Stimulated activated CD4-positive, alpha-beta T cell treated with anti-CD3 and anti-CD28 coated beads, Interleukin-4, amount 100 ng/mL, for 4 hours (primary cell): Measurements from ENCODE around the gene ZNF197.
"Not testable (repeated sequence)": the region's sequence is repeated elsewhere in the genome, so short reads cannot be mapped to it uniquely, and the experiment has no call there.

Experiments used
- DNase-seq, 2 experiments: peaks; one replicate each; pipeline ENCODE4 v3.0.0-alpha.2; 2020

Gene ZNF197

GRCh38 chr3:44624749-44625480 lies at the start of gene ZNF197:
TSS of gene ZNF197 (plus strand) at chr3:44625036. CDS start at chr3:44629155, 4,119 bp downstream.
- peak; percentile 49 to 55 for DNase-seq

DNA sequence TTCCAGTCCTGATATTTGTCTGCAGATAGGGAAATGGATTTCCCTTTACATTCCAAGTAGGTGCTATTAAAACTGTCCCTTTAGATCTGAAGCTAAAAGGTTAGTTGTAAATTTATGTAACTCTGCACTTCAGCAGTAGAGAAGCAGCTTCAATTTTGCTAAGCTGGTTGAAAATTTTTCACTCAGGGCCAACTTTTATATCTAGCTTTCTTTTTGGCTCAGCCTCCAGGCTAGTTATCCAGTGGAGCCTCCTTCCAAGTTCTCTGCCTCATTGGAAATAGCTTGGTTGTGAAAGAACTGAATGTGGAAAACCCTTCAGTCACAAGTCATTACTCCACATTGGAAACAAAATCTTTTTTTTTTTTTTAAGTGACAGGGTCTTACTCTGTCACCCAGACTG lies 48.2 kb upstream of the ZNF197 start:
- DNase-seq = no peak

- not testable (repeated sequence) for DNase-seq
Observed at GRCh38 chr3:44577354-44577952, 47.4 kb upstream of the ZNF197 start.

- not testable (repeated sequence) for DNase-seq
Observed at GRCh38 chr3:44578316-44578715, 46.5 kb upstream of the ZNF197 start.

- DNase-seq = not testable (repeated sequence)
Observed at GRCh38 chr3:44578924-44579515, 45.8 kb upstream of the ZNF197 start.

GRCh38 chr3:44579749-44580148 lies 45.1 kb upstream of the ZNF197 start:
- DNase-seq = not testable (repeated sequence)

GRCh38 chr3:44580971-44581370 lies 43.9 kb upstream of the ZNF197 start:
- DNase-seq = not testable (repeated sequence)

- peak in 1 of 2 experiments; percentile 3 for DNase-seq
Observed at GRCh38 chr3:44584646-44585501, 40.0 kb upstream of the ZNF197 start, which contains the start of gene ZNF660. TSS of gene ZNF660 (plus strand) at chr3:44584964. CDS start at chr3:44594194, 9,230 bp downstream.

DNA sequence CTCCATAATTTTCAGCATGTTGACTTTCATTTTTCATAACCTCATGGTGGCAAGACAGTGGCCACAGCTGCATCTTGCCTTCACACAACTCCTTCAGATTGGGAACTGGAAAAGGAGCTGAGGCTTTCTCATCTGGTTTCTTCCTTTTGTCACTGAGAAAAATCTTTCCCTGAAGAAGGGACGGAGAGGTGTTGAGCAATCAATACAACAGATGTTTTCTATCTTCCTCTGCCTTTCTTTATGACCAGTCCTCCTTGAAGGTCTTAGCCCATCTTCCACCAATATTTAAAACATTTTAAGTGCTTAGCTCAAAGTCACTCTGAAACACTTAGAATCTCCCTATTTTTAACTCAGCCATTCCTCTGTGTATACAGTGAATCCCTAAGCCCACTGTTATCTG lies 28.2 kb upstream of the ZNF197 start:
- DNase-seq = no peak

GRCh38 chr3:44601749-44602148 lies 23.1 kb upstream of the ZNF197 start:
- no peak for DNase-seq

GRCh38 chr3:44612678-44613077 lies 12.2 kb upstream of the ZNF197 start:
- no peak for DNase-seq

GRCh38 chr3:44628716-44629115 lies 3.9 kb downstream of the ZNF197 start:
- no peak for DNase-seq

DNA sequence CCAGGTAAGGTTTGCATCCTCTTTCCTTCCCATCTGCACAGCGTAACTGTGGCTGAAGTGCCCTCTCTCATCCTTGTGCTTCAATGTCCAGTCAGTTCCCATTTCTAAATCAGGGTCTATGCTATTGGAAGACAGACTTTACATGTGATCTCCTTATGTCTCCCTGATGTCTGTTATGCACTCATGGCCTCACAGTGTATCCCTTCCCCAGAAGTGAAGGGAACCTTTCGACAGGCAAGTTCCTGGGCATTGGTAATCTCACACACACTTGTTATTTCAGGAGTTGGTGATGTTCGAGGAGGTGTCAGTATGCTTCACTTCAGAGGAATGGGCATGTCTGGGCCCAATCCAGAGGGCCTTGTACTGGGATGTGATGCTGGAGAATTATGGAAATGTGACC lies 7.4 kb downstream of the ZNF197 start:
- DNase-seq = no peak

DNA sequence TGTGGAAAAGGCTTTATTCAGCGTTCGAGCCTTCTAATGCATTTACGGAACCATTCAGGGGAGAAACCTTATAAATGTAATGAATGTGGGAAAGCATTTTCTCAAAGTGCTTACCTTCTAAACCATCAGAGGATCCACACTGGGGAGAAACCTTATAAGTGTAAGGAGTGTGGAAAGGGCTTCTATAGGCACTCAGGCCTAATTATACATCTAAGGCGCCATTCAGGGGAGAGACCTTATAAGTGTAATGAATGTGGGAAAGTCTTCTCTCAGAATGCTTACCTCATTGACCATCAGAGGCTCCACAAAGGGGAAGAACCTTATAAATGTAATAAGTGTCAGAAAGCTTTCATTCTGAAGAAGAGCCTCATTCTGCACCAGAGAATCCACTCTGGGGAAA lies 17.5 kb downstream of the ZNF197 start:
- no peak for DNase-seq

GRCh38 chr3:44643024-44643423 lies 18.2 kb downstream of the ZNF197 start:
- DNase-seq = no peak

- no peak for DNase-seq
Observed at GRCh38 chr3:44647771-44648170, 22.9 kb downstream of the ZNF197 start.

GRCh38 chr3:44648564-44649229 lies 23.9 kb downstream of the ZNF197 start, which contains the start of gene ZNF35:
TSS of gene ZNF35 (plus strand) at chr3:44648732. CDS start at chr3:44651068, 2,336 bp downstream.
- peak in 1 of 2 experiments; percentile 39 for DNase-seq

GRCh38 chr3:44649709-44650108 lies 24.9 kb downstream of the ZNF197 start:
- no peak for DNase-seq

DNA sequence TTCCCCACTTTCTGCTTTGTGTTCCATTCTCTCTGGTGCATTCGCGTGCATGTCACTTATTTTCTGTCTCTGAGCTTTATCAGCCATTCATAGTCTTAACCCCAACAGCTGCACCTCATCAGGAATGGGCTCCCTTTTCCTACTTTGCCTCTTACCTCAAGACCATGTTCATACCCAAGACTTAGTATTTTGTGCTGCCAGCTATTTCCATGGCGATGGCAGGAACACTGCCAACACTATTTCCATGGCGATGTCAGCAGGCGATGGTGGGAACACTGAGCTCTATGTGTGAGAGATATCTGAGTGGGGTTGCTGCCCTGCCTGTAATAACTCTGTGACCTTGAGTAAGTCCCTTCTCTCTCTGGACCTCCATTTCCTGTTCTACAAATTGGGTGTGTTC lies 29.2 kb downstream of the ZNF197 start:
- DNase-seq = no peak

GRCh38 chr3:44659015-44659414 lies 34.2 kb downstream of the ZNF197 start:
- no peak for DNase-seq

DNA sequence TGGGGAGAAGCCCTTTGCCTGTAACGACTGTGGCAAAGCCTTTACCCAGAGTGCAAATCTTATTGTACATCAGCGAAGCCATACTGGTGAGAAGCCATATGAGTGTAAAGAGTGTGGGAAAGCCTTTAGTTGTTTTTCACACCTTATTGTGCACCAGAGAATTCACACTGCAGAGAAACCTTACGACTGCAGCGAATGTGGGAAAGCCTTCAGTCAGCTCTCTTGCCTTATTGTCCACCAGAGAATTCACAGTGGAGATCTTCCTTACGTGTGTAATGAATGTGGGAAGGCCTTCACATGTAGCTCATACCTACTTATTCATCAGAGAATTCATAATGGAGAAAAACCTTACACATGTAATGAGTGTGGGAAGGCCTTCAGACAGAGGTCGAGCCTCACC lies 34.6 kb downstream of the ZNF197 start:
- DNase-seq = no peak

GRCh38 chr3:44661189-44661588 lies 36.4 kb downstream of the ZNF197 start:
- no peak for DNase-seq
